ENCODE measurements around the gene KIRREL3. TPM values are rescaled to one million over a fixed set of nuclear protein-coding genes. Genes with fewer than 3 reads are reported as not detected.

The KIRREL3 gene
- total and polyA plus RNA-seq, 2 donors (not counting 3 experiments of a cell fraction or from before 2014, with no cell fraction given), result not detected

GRCh38 chr11:126438691-126439090 lies 561.9 kb downstream of the KIRREL3 start:
- CTCF ChIA-PET, result interaction anchor here (5.5 to 10.1 kb wide), 2 partner anchors 41 to 128 kb away, joined by 64 to 231 read pairs; no protein-coding TSS in a partner anchor

More at GRCh38 chr11:126438691-126439090, 561.9 kb downstream of the KIRREL3 start:
- POLR2A ChIA-PET, result no interaction called here
- H3K4me2 ChIP-seq (ENCODE audit: insufficient read depth, low read length), result no peak overlapping the region
- no peaks in the 10 kb centered on the region for H4K20me1 ChIP-seq (replicated peaks; ENCODE audit: control insufficient read depth, extremely low read depth, insufficient read depth, low read length)
- dilution Hi-C loops (cut with MboI; ENCODE audit: extremely low pct_ligation_motif_present, low sequenced_read_pairs), result no loop called here
- no peaks in the 10 kb centered on the region for H3K4me1 ChIP-seq (ENCODE audit: control insufficient read depth, extremely low read depth, insufficient read depth, low read length)
- DNase-seq (ENCODE audit: low read depth, low spot score), result no peak
- no peaks in the 10 kb centered on the region for H3K9me3 ChIP-seq (replicated peaks; ENCODE audit: control insufficient read depth, insufficient read depth, low read length)
- no peak overlapping the region for H3K9ac ChIP-seq (replicated peaks; ENCODE audit: extremely low read depth, insufficient read depth, low read length)
- no peaks in the 10 kb centered on the region for H3K79me2 ChIP-seq (ENCODE audit: control insufficient read depth, insufficient read depth, low read length)
- no peaks in the 10 kb centered on the region for H3K27me3 ChIP-seq (ENCODE audit: control insufficient read depth in 2 of 2, insufficient read depth in 2 of 2, low read length in 2 of 2)
- no peak overlapping the region for H3K4me3 ChIP-seq (replicated peaks in 1 of 3; ENCODE audit: insufficient read depth in 1 of 3, low read depth in 1 of 3, low read length in 3 of 3)
- no TSS peak for BruUV-seq (replicated peaks)
- H2AFZ ChIP-seq (ENCODE audit: low read depth, low read length), result no peak overlapping the region
- FAIRE-seq, result no peak
- H3K9me1 ChIP-seq (replicated peaks; ENCODE audit: control insufficient read depth, extremely low read depth, insufficient read depth, low read length), result no peaks in the 10 kb centered on the region
- no peaks in the 10 kb centered on the region for H3K36me3 ChIP-seq (ENCODE audit: control insufficient read depth in 2 of 2, extremely low read depth in 1 of 2, insufficient read depth in 2 of 2, low read length in 2 of 2)
- TF ChIP-seq POLR2AphosphoS5 (IDR thresholded peaks at IDR 0.05; ENCODE audit: insufficient read depth, low read depth, low read length), result no peak
- no peak for TF ChIP-seq CTCF (IDR thresholded peaks at IDR 0.05; ENCODE audit: extremely low read depth in 1 of 2, insufficient read depth in 1 of 2, low read depth in 1 of 2, low read length in 2 of 2)
- TF ChIP-seq JUN (IDR thresholded peaks at IDR 0.05; ENCODE audit: borderline replicate concordance, insufficient read depth, insufficient read length, low read depth), result no peak
- no peak for TF ChIP-seq GATA2 (IDR thresholded peaks at IDR 0.05; ENCODE audit: insufficient read depth, insufficient read length, low read depth, low read length)
- TF ChIP-seq EZH2 (IDR thresholded peaks at IDR 0.05; ENCODE audit: borderline replicate concordance, low read depth, low read length, severe bottlenecking), result no peak
- no peak for TF ChIP-seq POLR2A (IDR thresholded peaks at IDR 0.05; ENCODE audit: low read depth, low read length)
- no peak for TF ChIP-seq FOS (IDR thresholded peaks at IDR 0.05; ENCODE audit: borderline replicate concordance, insufficient read depth, low read length)
- TF ChIP-seq MAX (IDR thresholded peaks at IDR 0.05; ENCODE audit: insufficient read depth, insufficient read length), result no peak
- TF ChIP-seq MYC (IDR thresholded peaks at IDR 0.05; ENCODE audit: low read depth, low read length), result no peak
- H3K27ac ChIP-seq (ENCODE audit: insufficient read depth, low read depth, low read length), result no peak overlapping the region
- intact Hi-C loops (cut with micrococcal nuclease), result no loop called here

Data from endothelial cell of umbilical vein (primary cell).